GM19452 (cell line): ENCODE results near the gene ICA1.

Source experiments
- ATAC-seq: cut with Tn5 transposase; IDR thresholded peaks from one replicate; pipeline ENCODE4 v1.9.1; 2021; ENCODE audit not compliant: unreplicated experiment

ICA1 gene

GRCh38 chr7:8165150-8165549, 96.8 kb downstream of the ICA1 start:
- no peak for ATAC-seq

GRCh38 chr7:8162181-8162580, 99.8 kb downstream of the ICA1 start:
- ATAC-seq: no peak

- no peak for ATAC-seq
Measured at GRCh38 chr7:8161364-8161828, 100.6 kb downstream of the ICA1 start.

GRCh38 chr7:8160779-8161345, 101.1 kb downstream of the ICA1 start:
- ATAC-seq: no peak

- ATAC-seq: no peak
Measured at GRCh38 chr7:8160250-8160649, 101.7 kb downstream of the ICA1 start.

GRCh38 chr7:8159595-8159994, 102.4 kb downstream of the ICA1 start:
- no peak for ATAC-seq

GRCh38 chr7:8157296-8157695, 104.7 kb downstream of the ICA1 start:
- ATAC-seq: no peak

- ATAC-seq: no peak
Measured at GRCh38 chr7:8155836-8156235, 106.1 kb downstream of the ICA1 start.

- no peak for ATAC-seq
Measured at GRCh38 chr7:8154272-8154671, 107.7 kb downstream of the ICA1 start.

- no peak for ATAC-seq
Measured at GRCh38 chr7:8152489-8153192, 109.3 kb downstream of the ICA1 start.

- ATAC-seq: no peak
Measured at GRCh38 chr7:8151161-8151725, 110.7 kb downstream of the ICA1 start.

- peak; percentile 73 for ATAC-seq
Measured at GRCh38 chr7:8149222-8149621, 112.7 kb downstream of the ICA1 start.

- no peak for ATAC-seq
Measured at GRCh38 chr7:8147760-8148463, 114.1 kb downstream of the ICA1 start.

GRCh38 chr7:8146788-8147413, 115.1 kb downstream of the ICA1 start:
- ATAC-seq: no peak

GRCh38 chr7:8146106-8146787, 115.7 kb downstream of the ICA1 start:
- no peak for ATAC-seq

GRCh38 chr7:8144856-8145255, 117.1 kb downstream of the ICA1 start:
- no peak for ATAC-seq

GRCh38 chr7:8143151-8143874, 118.7 kb downstream of the ICA1 start:
- peak; percentile 61 for ATAC-seq

- ATAC-seq: no peak
Measured at GRCh38 chr7:8142477-8142876, 119.5 kb downstream of the ICA1 start.

GRCh38 chr7:8141070-8141469, 120.9 kb downstream of the ICA1 start:
- ATAC-seq: no peak

GRCh38 chr7:8136051-8136730, 125.8 kb downstream of the ICA1 start:
- ATAC-seq: no peak
